HG03354 (cell line): ENCODE results near the gene PODNL1.

Source experiments
- ATAC-seq: cut with Tn5 transposase; IDR thresholded peaks from one replicate; pipeline ENCODE4 v1.9.1; 2021; ENCODE audit warnings: mild to moderate bottlenecking; ENCODE audit not compliant: unreplicated experiment, poor library complexity, severe bottlenecking

Gene PODNL1, protein sequence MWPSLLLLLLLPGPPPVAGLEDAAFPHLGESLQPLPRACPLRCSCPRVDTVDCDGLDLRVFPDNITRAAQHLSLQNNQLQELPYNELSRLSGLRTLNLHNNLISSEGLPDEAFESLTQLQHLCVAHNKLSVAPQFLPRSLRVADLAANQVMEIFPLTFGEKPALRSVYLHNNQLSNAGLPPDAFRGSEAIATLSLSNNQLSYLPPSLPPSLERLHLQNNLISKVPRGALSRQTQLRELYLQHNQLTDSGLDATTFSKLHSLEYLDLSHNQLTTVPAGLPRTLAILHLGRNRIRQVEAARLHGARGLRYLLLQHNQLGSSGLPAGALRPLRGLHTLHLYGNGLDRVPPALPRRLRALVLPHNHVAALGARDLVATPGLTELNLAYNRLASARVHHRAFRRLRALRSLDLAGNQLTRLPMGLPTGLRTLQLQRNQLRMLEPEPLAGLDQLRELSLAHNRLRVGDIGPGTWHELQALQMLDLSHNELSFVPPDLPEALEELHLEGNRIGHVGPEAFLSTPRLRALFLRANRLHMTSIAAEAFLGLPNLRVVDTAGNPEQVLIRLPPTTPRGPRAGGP

GRCh38 chr19:13938301-13939064 is at the start of gene PODNL1:
PODNL1 (minus strand) TSS chr19:13938417; CDS start chr19:13938181, 236 bp downstream.
- ATAC-seq: no peak

- ATAC-seq: peak; percentile 4
Measured at GRCh38 chr19:13987101-13987890, 49.1 kb upstream of the PODNL1 start.

GRCh38 chr19:13986348-13986904 is 48.2 kb upstream of the PODNL1 start:
- peak; percentile 84 for ATAC-seq

DNA sequence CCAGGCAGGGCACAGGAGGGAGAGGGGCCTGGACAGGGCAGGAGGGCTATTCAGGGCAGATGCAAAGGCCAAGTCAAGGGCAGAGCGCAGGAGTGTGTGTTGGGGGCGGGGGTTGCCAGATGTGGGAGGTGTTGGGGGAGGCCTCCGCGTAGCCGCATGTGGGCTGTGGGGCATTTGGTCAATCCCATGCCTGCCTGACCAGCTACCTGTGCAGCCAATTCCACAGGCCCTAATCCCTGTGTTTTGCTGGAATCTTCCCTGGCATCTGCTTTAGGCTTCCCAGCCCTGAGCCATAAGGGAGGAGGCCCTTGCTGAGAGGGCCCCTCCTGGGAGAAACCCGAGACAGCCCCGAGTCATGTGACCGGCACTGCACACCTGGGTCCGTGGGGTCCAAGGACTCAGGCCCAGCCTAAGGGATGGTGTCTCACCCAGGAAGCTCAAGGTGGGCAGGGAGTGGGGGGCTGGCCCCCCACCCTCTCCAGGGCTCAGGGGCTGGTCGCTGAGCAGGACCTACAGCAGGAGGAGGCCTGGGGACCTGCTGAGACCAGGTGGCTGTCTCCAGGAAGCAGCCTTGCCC is 47.6 kb upstream of the PODNL1 start:
- no peak for ATAC-seq

- ATAC-seq: no peak
Measured at GRCh38 chr19:13984875-13985741, 46.9 kb upstream of the PODNL1 start.

GRCh38 chr19:13984186-13984585 is 46.0 kb upstream of the PODNL1 start:
- ATAC-seq: no peak

DNA sequence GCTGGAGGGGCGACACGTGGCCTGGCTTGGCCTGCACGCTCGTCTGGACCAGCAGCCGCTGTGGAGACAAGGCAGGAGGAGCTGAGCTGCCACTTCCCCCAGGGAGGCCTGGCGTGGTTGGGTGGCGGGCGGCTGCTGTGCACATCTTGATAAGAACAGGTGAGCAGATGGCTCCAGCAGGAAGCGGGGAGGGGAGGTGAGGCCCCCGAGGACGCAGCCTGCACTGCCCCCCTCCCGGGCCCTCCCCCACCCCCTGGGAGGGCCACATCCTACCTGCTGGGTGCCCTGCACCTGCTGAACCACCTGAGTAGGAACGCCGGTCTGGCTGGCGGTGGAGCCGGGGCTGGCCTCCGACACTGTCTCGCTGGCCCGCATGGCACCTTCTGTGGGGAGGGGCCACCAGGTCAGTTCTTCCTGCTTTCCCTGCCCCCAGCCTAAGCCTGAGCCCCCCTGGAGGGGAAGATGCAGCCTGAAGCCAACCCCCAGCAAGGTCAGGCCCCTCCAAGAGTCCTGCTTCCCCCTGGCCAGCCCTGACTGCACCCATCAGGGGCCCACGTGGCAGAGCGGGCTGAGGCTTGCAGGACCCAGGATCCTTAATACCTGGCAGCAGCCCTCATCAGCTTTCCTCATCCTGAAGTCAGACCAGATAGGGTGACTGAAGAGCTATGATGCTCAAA is 45.1 kb upstream of the PODNL1 start:
- ATAC-seq: no peak

GRCh38 chr19:13982773-13983172 is 44.6 kb upstream of the PODNL1 start:
- ATAC-seq: no peak

GRCh38 chr19:13981988-13982501 is 43.8 kb upstream of the PODNL1 start:
- ATAC-seq: no peak

- ATAC-seq: no peak
Measured at GRCh38 chr19:13981467-13981866, 43.2 kb upstream of the PODNL1 start.

DNA sequence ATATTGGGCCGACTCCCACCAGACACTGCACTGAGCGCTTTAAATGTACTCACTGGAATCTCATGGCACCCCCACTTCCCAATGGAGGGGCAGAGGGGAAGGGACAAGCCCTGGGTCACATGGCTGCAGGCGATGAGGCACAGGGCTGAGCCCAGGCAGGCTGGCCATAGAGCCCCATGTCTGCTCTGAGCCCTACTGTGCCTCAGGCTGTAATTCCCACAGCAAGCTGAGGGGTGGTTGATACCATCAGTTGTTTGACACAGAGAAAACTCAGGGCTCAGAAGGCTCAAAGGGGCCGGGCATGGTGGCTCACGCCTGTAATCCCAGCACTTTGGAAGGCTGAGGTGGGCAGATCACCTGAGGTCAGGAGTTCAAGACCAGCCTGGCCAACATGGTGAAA is 42.8 kb upstream of the PODNL1 start:
- no peak for ATAC-seq

DNA sequence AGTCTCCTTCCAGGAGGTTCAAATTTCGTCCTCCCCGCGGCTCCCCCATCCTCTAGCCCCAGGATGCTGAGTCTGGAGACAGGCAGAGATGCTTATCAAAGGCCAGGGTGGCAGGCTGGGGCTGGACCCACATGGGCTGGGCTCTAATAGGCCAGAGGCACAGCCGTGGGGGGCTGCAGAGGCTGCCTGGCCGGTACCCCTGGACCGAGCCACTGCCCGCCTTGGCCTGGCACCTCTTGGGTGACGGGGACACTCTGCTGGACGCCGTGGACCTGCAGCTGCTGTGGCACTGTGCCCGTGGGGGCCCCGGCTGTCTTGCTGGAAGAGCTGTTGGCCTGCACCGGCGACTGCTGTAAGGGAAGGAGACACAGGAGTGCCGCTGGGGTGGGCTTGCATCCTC is 42.1 kb upstream of the PODNL1 start:
- ATAC-seq: no peak

DNA sequence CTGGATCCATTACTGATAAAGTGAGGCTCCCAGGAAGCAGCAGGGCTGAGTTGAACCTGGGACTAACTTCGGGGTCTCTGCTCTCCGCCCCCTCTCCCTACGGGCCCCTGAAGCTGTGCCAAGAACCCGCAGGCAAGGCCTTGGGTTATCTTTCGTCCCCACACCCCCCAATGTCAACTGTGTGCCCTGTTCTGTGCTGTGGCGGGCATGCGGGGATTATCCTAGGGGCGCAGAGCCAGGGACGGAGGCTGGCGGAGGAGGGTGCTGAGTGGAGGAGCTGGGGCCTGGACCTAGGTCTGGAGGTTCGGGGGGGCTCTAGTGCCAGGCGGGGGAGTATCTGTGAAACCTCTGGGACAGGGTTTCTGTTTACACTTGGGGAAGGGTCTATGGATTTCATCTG is 41.5 kb upstream of the PODNL1 start:
- no peak for ATAC-seq

DNA sequence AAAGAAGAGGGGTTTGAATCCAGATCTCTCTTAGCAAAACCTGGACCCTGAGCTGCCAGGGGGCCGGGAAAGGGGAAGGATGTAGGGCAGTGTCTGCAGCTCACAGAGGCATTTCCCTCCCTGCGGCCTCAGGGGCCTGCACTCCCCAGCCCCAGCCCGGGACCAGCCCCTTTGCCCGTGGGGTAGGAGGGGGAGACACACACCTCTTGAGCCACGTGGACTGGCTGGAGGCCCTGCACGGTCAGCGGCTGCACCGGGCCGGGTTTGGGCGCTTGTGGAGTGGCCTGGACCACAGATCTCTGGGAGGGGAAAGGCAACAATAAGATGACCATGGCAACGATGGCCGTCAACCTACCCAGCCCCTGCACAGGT is 41.0 kb upstream of the PODNL1 start:
- no peak for ATAC-seq

- ATAC-seq: no peak
Measured at GRCh38 chr19:13978351-13979243, 40.4 kb upstream of the PODNL1 start.

GRCh38 chr19:13977803-13978202 is 39.6 kb upstream of the PODNL1 start:
- no peak for ATAC-seq

- ATAC-seq: no peak
Measured at GRCh38 chr19:13976446-13976845, 38.2 kb upstream of the PODNL1 start.
